HepG2 (cell line): Measurements from ENCODE around the gene KMT2B. TPM values are rescaled to one million over a fixed set of nuclear protein-coding genes. Genes with fewer than 3 reads are reported as not detected.

Source experiments
- EHMT2 ChIP-seq: fragments of 200-600 bp; sonication (generic); IDR thresholded peaks from 2 replicates; pipeline ENCODE4 v1.7.0; 2017; ENCODE audit warnings: antibody characterized with exemption, low read depth, low read length, borderline replicate concordance
- NR1H2 ChIP-seq: sonication (generic); formaldehyde crosslinking; IDR thresholded peaks from 2 replicates; pipeline ENCODE4 v1.8.1; 2022; ENCODE audit warnings: low read depth, missing genetic modification reagents, borderline replicate concordance
- RBAK ChIP-seq: sonication (generic); formaldehyde crosslinking; IDR thresholded peaks from 2 replicates; pipeline ENCODE4 v1.5.1; 2020; ENCODE audit warnings: mild to moderate bottlenecking, missing genetic modification reagents
- RNF2 ChIP-seq: fragments of 450-650 bp; conservative IDR thresholded peaks from 2 replicates; pipeline ENCODE4 v1.6.1; 2016; ENCODE audit warnings: low read depth
- SP5 ChIP-seq: IDR thresholded peaks from 2 replicates; pipeline ENCODE4 v1.6.1; 2016; ENCODE audit warnings: low read depth, borderline replicate concordance
- TEAD3 ChIP-seq: optimal IDR thresholded peaks from 2 replicates; pipeline ENCODE3; 2016; ENCODE audit warnings: borderline replicate concordance
- ZBTB42 ChIP-seq: sonication (generic); formaldehyde crosslinking; IDR thresholded peaks from 2 replicates; pipeline ENCODE4 v1.5.0; 2020; ENCODE audit warnings: mild to moderate bottlenecking, missing genetic modification reagents
- ZNF264 ChIP-seq: sonication (generic); formaldehyde crosslinking; IDR thresholded peaks from 2 replicates; pipeline ENCODE4 v1.4.0; 2020; ENCODE audit warnings: missing genetic modification reagents
- ZNF552 ChIP-seq: sonication (generic); formaldehyde crosslinking; IDR thresholded peaks from 2 replicates; pipeline ENCODE4 v1.9.0; 2022; ENCODE audit warnings: missing genetic modification reagents, mild to moderate bottlenecking, borderline replicate concordance
- ZNF691 ChIP-seq: sonication (generic); formaldehyde crosslinking; IDR thresholded peaks from 2 replicates; pipeline ENCODE4 v1.4.0; 2020; ENCODE audit warnings: missing genetic modification reagents, low read depth, mild to moderate bottlenecking, borderline replicate concordance
- ZNF83 ChIP-seq: sonication (generic); formaldehyde crosslinking; IDR thresholded peaks from 2 replicates; pipeline ENCODE4 v1.4.0; 2020; ENCODE audit warnings: missing genetic modification reagents, mild to moderate bottlenecking, borderline replicate concordance
- ZNF841 ChIP-seq: sonication (generic); formaldehyde crosslinking; IDR thresholded peaks from 2 replicates; pipeline ENCODE4 v1.8.1; 2023; ENCODE audit warnings: missing genetic modification reagents, borderline replicate concordance
- polyA plus RNA-seq, 8 experiments: library from polyadenylated mRNA; depleted of rRNA in 3 of 8; stranded (reverse) in 7 of 8; unstranded in 1 of 8; fragments of >200 nt; fragmentation: Illumina TruSeq in 4 of 8; extraction: Trizol in 4 of 8; gene quantifications; 2 replicates each; pipeline versions ENCODE4 v1.2.1 to v1.2.3, GENCODE V29; 2011 to 2016; ENCODE audit warnings: low read depth in 4 of 8, missing spikeins in 1 of 8, mixed read lengths in 1 of 8; ENCODE audit not compliant: insufficient read depth in 1 of 8
- total RNA-seq, 5 experiments: library from RNA; depleted of rRNA; stranded (reverse); fragments of >200 nt; fragmentation: Illumina TruSeq; extraction: Trizol; gene quantifications; 2 replicates each; pipeline ENCODE4 v1.2.3, GENCODE V29; 2016; ENCODE audit warnings: low read depth in 1 of 5
- TF ChIP-seq, protein P1 (sequence below): sonication (generic); formaldehyde crosslinking; IDR thresholded peaks from 2 replicates; pipeline ENCODE4 v1.4.0; 2020; ENCODE audit warnings: mild to moderate bottlenecking, missing genetic modification reagents, borderline replicate concordance
- TF ChIP-seq, protein P2 (sequence below): sonication (generic); formaldehyde crosslinking; IDR thresholded peaks from 2 replicates; pipeline ENCODE4 v1.8.1; 2023; ENCODE audit warnings: mild to moderate bottlenecking, missing genetic modification reagents
- TF ChIP-seq, protein P3 (sequence below): sonication (generic); formaldehyde crosslinking; IDR thresholded peaks from 2 replicates; pipeline ENCODE4 v1.4.0; 2020; ENCODE audit warnings: missing genetic modification reagents; ENCODE audit errors: not compliant biosample characterization
- TF ChIP-seq, protein P4 (sequence below): sonication (generic); formaldehyde crosslinking; IDR thresholded peaks from 2 replicates; pipeline ENCODE4 v1.5.1; 2020; ENCODE audit warnings: missing genetic modification reagents, mild to moderate bottlenecking, borderline replicate concordance
- TF ChIP-seq, protein P5 (sequence below): sonication (generic); formaldehyde crosslinking; IDR thresholded peaks from 2 replicates; pipeline ENCODE4 v1.8.0; 2022; ENCODE audit warnings: mild to moderate bottlenecking, missing genetic modification reagents, borderline replicate concordance

KMT2B gene
- total and polyA plus RNA-seq, 2 of the 13 experiments (the other 11 are each of a cell fraction or from before 2014, with no cell fraction given) = 6.2 to 16.9 TPM

GRCh38 chr19:35748106-35749020 lies 30.6 kb downstream of the KMT2B start, which contains the start of gene LIN37 (continued):
- TF ChIP-seq, protein P1, sequence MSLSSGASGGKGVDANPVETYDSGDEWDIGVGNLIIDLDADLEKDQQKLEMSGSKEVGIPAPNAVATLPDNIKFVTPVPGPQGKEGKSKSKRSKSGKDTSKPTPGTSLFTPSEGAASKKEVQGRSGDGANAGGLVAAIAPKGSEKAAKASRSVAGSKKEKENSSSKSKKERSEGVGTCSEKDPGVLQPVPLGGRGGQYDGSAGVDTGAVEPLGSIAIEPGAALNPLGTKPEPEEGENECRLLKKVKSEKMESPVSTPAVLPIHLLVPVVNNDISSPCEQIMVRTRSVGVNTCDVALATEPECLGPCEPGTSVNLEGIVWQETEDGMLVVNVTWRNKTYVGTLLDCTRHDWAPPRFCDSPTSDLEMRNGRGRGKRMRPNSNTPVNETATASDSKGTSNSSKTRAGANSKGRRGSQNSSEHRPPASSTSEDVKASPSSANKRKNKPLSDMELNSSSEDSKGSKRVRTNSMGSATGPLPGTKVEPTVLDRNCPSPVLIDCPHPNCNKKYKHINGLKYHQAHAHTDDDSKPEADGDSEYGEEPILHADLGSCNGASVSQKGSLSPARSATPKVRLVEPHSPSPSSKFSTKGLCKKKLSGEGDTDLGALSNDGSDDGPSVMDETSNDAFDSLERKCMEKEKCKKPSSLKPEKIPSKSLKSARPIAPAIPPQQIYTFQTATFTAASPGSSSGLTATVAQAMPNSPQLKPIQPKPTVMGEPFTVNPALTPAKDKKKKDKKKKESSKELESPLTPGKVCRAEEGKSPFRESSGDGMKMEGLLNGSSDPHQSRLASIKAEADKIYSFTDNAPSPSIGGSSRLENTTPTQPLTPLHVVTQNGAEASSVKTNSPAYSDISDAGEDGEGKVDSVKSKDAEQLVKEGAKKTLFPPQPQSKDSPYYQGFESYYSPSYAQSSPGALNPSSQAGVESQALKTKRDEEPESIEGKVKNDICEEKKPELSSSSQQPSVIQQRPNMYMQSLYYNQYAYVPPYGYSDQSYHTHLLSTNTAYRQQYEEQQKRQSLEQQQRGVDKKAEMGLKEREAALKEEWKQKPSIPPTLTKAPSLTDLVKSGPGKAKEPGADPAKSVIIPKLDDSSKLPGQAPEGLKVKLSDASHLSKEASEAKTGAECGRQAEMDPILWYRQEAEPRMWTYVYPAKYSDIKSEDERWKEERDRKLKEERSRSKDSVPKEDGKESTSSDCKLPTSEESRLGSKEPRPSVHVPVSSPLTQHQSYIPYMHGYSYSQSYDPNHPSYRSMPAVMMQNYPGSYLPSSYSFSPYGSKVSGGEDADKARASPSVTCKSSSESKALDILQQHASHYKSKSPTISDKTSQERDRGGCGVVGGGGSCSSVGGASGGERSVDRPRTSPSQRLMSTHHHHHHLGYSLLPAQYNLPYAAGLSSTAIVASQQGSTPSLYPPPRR (CRISPR knock-in tag) = peak; percentile 42; the same call in 1 of the 2 replicates
- TF ChIP-seq TEAD3 (CRISPR knock-in tag) (no peak), ZNF841 (CRISPR knock-in tag) (no peak), ZNF264 (CRISPR knock-in tag) (no peak), ZNF691 (CRISPR knock-in tag) (no peak), RBAK (CRISPR knock-in tag) (no peak), RNF2 (no peak; the same call in 1 of the 2 replicates), NR1H2 (CRISPR knock-in tag) (no peak), ZNF552 (CRISPR knock-in tag) (no peak), ZNF83 (CRISPR knock-in tag) (no peak), EHMT2 (no peak), SP5 (CRISPR knock-in tag) (peak; percentile 80), ZBTB42 (no peak)
- TF ChIP-seq, protein P2, sequence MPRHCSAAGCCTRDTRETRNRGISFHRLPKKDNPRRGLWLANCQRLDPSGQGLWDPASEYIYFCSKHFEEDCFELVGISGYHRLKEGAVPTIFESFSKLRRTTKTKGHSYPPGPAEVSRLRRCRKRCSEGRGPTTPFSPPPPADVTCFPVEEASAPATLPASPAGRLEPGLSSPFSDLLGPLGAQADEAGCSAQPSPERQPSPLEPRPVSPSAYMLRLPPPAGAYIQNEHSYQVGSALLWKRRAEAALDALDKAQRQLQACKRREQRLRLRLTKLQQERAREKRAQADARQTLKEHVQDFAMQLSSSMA = no peak
- TF ChIP-seq, protein P3, sequence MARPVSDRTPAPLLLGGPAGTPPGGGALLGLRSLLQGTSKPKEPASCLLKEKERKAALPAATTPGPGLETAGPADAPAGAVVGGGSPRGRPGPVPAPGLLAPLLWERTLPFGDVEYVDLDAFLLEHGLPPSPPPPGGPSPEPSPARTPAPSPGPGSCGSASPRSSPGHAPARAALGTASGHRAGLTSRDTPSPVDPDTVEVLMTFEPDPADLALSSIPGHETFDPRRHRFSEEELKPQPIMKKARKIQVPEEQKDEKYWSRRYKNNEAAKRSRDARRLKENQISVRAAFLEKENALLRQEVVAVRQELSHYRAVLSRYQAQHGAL (CRISPR knock-in tag) = no peak
- TF ChIP-seq, protein P4, sequence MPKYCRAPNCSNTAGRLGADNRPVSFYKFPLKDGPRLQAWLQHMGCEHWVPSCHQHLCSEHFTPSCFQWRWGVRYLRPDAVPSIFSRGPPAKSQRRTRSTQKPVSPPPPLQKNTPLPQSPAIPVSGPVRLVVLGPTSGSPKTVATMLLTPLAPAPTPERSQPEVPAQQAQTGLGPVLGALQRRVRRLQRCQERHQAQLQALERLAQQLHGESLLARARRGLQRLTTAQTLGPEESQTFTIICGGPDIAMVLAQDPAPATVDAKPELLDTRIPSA (CRISPR knock-in tag) = no peak
- TF ChIP-seq, protein P5, sequence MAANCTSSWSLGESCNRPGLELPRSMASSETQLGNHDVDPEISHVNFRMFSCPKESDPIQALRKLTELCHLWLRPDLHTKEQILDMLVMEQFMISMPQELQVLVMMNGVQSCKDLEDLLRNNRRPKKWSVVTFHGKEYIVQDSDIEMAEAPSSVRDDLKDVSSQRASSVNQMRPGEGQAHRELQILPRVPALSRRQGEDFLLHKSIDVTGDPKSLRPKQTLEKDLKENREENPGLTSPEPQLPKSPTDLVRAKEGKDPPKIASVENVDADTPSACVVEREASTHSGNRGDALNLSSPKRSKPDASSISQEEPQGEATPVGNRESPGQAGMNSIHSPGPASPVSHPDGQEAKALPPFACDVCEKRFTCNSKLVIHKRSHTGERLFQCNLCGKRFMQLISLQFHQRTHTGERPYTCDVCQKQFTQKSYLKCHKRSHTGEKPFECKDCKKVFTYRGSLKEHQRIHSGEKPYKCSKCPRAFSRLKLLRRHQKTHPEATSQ (CRISPR knock-in tag) = peak; percentile 63; the same call in 1 of the 2 replicates
